Naive thymus-derived CD8-positive, alpha-beta T cell (primary cell): Measurements from ENCODE around the gene VIPAS39. TPM values are rescaled to one million over a fixed set of nuclear protein-coding genes. Genes with fewer than 3 reads are reported as not detected.

Experiments
- ATAC-seq, 2 donors: fragments of 150-1000 bp; cut with Tn5 transposase in 1 of 2; sonication (Bioruptor Pico), chemical (Tn5 transposase) in 1 of 2; 1 replicate in 1 of 2; 2 replicates in 1 of 2; pipeline ENCODE4 v1.10.0; 2021; ENCODE audit warnings: mild to moderate bottlenecking in 2 of 2, moderate library complexity in 2 of 2
- POLR2A ChIA-PET: fragments of 350-600 bp; sonication (Branson Sonifier 250); formaldehyde crosslinking; loops from one replicate; lab custom pipeline; 2021; ENCODE audit warnings: antibody characterized with exemption; lab: Charles Lee
- DNase-seq, 10 donors: peaks; one replicate each; pipeline versions ENCODE4 v3.0.0 to v3.0.0-alpha.2; 2020 to 2022
- H3K27ac Mint-ChIP-seq, 10 donors: one replicate each; pipeline ENCODE4 v1.8.0; 2020 to 2022; ENCODE audit warnings: mild to moderate bottlenecking in 10 of 10, mixed read lengths in 10 of 10, moderate library complexity in 4 of 10, inconsistent platforms in 1 of 10
- H3K27me3 Mint-ChIP-seq, 5 donors: one replicate each; pipeline ENCODE4 v1.8.0; 2021 to 2022; ENCODE audit warnings: mixed read lengths in 5 of 5
- H3K36me3 Mint-ChIP-seq, 3 donors: one replicate each; pipeline ENCODE4 v1.8.0; 2020 to 2022; ENCODE audit warnings: mixed read lengths in 3 of 3, mild to moderate bottlenecking in 2 of 3, inconsistent platforms in 1 of 3
- H3K4me1 Mint-ChIP-seq, 4 donors: one replicate each; pipeline ENCODE4 v1.8.0; 2021 to 2022; ENCODE audit warnings: mixed read lengths in 4 of 4
- H3K4me3 Mint-ChIP-seq, 10 donors: one replicate each; pipeline ENCODE4 v1.8.0; 2020 to 2022; ENCODE audit warnings: mild to moderate bottlenecking in 10 of 10, mixed read lengths in 10 of 10, moderate library complexity in 6 of 10, inconsistent platforms in 1 of 10
- H3K9me3 Mint-ChIP-seq, 9 donors: one replicate each; pipeline ENCODE4 v1.8.0; 2020 to 2022; ENCODE audit warnings: mixed read lengths in 9 of 9, mild to moderate bottlenecking in 3 of 9, inconsistent platforms in 1 of 9, moderate library complexity in 1 of 9
- polyA plus RNA-seq, 3 donors: library from polyadenylated mRNA; unstranded; fragments of 300-500 nt; fragmentation: Illumina TruSeq; gene quantifications; one replicate each; pipeline ENCODE4 v1.2.3, GENCODE V29; 2021
- total RNA-seq, 8 experiments: library from RNA in 2 of 8; stranded (reverse) in 2 of 8; gene quantifications; one replicate each; pipeline ENCODE4 v1.2.3 and lab custom pipeline; 2021 to 2026

The VIPAS39 gene
- total and polyA plus RNA-seq, 5 experiments from 2014 or later: 6.1 to 23.1 (median 11.1) TPM

GRCh38 chr14:77459072-77459723 lies 1.8 kb upstream of the VIPAS39 start:
- Mint-ChIP-seq H3K27ac (peak overlapping the region; percentile 82 to 100 (median 99)), H3K36me3 (peaks cover 5 to 56% (median 9%) of the 10 kb centered on the region in 3 donors), H3K9me3 (no peaks in the 10 kb centered on the region), H3K27me3 (no peaks in the 10 kb centered on the region), H3K4me3 (peak overlapping the region; percentile 97 to 100 (median 100)), H3K4me1 (peaks cover 19 to 53% (median 49%) of the 10 kb centered on the region in 4 donors)
- POLR2A ChIA-PET: interaction anchor here (1.6 to 4.4 kb wide), 2 partner anchors 138 to 249 kb away, joined by 5 to 20 read pairs; partner anchors contain the start of genes ALKBH1, GSTZ1, POMT2 and SLIRP
- DNase-seq: peak in 9 of 10 donors; percentile 27 to 62 (median 45)
- no peak for ATAC-seq

DNA sequence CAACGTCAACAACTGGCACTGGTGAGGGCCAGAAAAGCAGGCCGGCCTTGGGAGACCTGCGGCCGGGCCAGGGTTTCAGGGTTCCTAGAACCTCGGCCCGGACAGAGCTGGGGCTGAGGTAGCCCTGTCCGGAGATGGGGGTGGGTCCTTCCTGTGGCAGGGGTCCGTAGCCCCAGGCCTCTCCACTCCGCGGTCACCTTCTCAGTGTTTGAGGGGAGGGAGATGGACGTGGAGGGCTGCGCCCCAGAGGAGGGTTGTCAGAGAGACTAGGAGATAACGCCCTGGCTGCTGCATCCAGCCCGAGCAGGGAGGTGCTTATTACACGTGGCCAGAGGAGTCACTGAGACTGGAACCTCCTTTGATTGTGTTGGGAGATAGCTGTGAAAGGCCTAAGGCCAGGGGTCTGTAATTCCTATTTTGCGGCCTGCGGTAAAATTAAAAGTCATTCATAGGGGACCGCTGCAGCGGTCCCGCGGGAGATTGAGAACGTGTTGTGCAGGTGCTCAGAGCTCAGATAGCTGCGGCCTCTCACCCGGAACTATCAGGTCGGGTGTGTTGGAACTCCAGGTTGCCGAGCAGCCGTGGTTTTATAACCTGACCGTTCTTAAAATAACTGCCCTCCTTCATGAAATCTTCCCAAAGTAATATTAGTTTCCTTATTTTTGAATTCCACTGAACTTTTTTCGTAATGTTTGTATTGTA lies 999 bp upstream of the VIPAS39 start:
- Mint-ChIP-seq H3K4me3 (peak overlapping the region; percentile 97 to 100 (median 100)), H3K36me3 (peaks cover 5 to 51% (median 6%) of the 10 kb centered on the region in 3 donors), H3K9me3 (no peaks in the 10 kb centered on the region), H3K27me3 (no peaks in the 10 kb centered on the region), H3K4me1 (peaks cover 17 to 54% (median 51%) of the 10 kb centered on the region in 4 donors), H3K27ac (peak overlapping the region; percentile 82 to 100 (median 99))
- ATAC-seq (no peak), DNase-seq (peak in 7 of 10 donors; percentile 8 to 27 (median 19))
- POLR2A ChIA-PET: interaction anchor here (0.8 to 4.4 kb wide), 4 partner anchors 88 to 250 kb away, joined by 3 to 20 read pairs (median 6); partner anchors contain the start of genes ALKBH1, GSTZ1, POMT2 and SLIRP

GRCh38 chr14:77457115-77457521 lies 283 bp downstream of the VIPAS39 start:
- ATAC-seq (peak in 1 of 2 donors; percentile 11), DNase-seq (no peak)
- no peaks in the 10 kb centered on the region for H3K27me3 Mint-ChIP-seq
- H3K4me3 Mint-ChIP-seq: peak overlapping the region; percentile 97 to 100 (median 100)
- no peaks in the 10 kb centered on the region for H3K9me3 Mint-ChIP-seq
- POLR2A ChIA-PET: interaction anchor here (1.4 to 4.4 kb wide), 4 partner anchors 80 to 495 kb away, joined by 3 to 20 read pairs (median 6); partner anchors contain the start of genes ALKBH1, GSTZ1, POMT2 and SAMD15
- H3K4me1 Mint-ChIP-seq: peaks cover 21 to 59% (median 53%) of the 10 kb centered on the region in 4 donors
- peaks cover 10 to 50% (median 12%) of the 10 kb centered on the region in 3 donors for H3K36me3 Mint-ChIP-seq
- H3K27ac Mint-ChIP-seq: peak overlapping the region; percentile 82 to 100 (median 99)

- no peaks in the 10 kb centered on the region for H3K27me3 Mint-ChIP-seq
- peak overlapping the region in 5 of 10 donors; percentile 82 to 99 (median 99) for H3K27ac Mint-ChIP-seq
- no peak for DNase-seq
- peaks cover 21 to 51% (median 48%) of the 10 kb centered on the region in 4 donors for H3K4me1 Mint-ChIP-seq
- no peak for ATAC-seq
- H3K36me3 Mint-ChIP-seq: peaks cover 12 to 50% (median 15%) of the 10 kb centered on the region in 3 donors
- H3K4me3 Mint-ChIP-seq: peak overlapping the region in 9 of 10 donors; percentile 97 to 100 (median 100)
- no peaks in the 10 kb centered on the region for H3K9me3 Mint-ChIP-seq
- POLR2A ChIA-PET: interaction anchor here (1.4 to 4.4 kb wide), 3 partner anchors 79 to 252 kb away, joined by 5 to 20 read pairs (median 6); partner anchors contain the start of genes ALKBH1, GSTZ1, POMT2 and SAMD15
Measured at GRCh38 chr14:77455966-77456640, 1.3 kb downstream of the VIPAS39 start.

GRCh38 chr14:77442196-77442595 lies 15.2 kb downstream of the VIPAS39 start:
- no peak for DNase-seq
- Mint-ChIP-seq H3K4me1 (no peaks in the 10 kb centered on the region), H3K27me3 (no peaks in the 10 kb centered on the region), H3K4me3 (no peak overlapping the region), H3K27ac (no peak overlapping the region), H3K9me3 (no peaks in the 10 kb centered on the region), H3K36me3 (peaks cover 1 to 76% (median 34%) of the 10 kb centered on the region in 3 donors)
- POLR2A ChIA-PET: no interaction called here
- no peak for ATAC-seq

GRCh38 chr14:77439861-77440260 lies 17.5 kb downstream of the VIPAS39 start:
- H3K9me3 Mint-ChIP-seq: no peaks in the 10 kb centered on the region
- ATAC-seq (no peak), DNase-seq (no peak)
- H3K36me3 Mint-ChIP-seq: peaks cover 16 to 83% (median 43%) of the 10 kb centered on the region in 3 donors
- H3K4me3 Mint-ChIP-seq: no peak overlapping the region
- H3K27me3 Mint-ChIP-seq: no peaks in the 10 kb centered on the region
- POLR2A ChIA-PET: no interaction called here
- no peaks in the 10 kb centered on the region for H3K4me1 Mint-ChIP-seq
- H3K27ac Mint-ChIP-seq: no peak overlapping the region

- H3K27ac Mint-ChIP-seq: no peak overlapping the region
- POLR2A ChIA-PET: no interaction called here
- H3K27me3 Mint-ChIP-seq: no peaks in the 10 kb centered on the region
- H3K9me3 Mint-ChIP-seq: no peaks in the 10 kb centered on the region
- H3K36me3 Mint-ChIP-seq: peaks cover 17 to 84% (median 44%) of the 10 kb centered on the region in 3 donors
- H3K4me1 Mint-ChIP-seq: no peaks in the 10 kb centered on the region
- ATAC-seq (no peak), DNase-seq (no peak)
- no peak overlapping the region for H3K4me3 Mint-ChIP-seq
Measured at GRCh38 chr14:77438596-77438995, 18.8 kb downstream of the VIPAS39 start.

GRCh38 chr14:77436042-77436441 lies 21.4 kb downstream of the VIPAS39 start:
- Mint-ChIP-seq H3K4me1 (no peaks in the 10 kb centered on the region), H3K9me3 (no peaks in the 10 kb centered on the region), H3K4me3 (no peak overlapping the region), H3K27me3 (no peaks in the 10 kb centered on the region), H3K27ac (no peak overlapping the region), H3K36me3 (peaks cover 21 to 78% (median 32%) of the 10 kb centered on the region in 3 donors)
- POLR2A ChIA-PET: no interaction called here
- ATAC-seq (no peak), DNase-seq (no peak)

DNA sequence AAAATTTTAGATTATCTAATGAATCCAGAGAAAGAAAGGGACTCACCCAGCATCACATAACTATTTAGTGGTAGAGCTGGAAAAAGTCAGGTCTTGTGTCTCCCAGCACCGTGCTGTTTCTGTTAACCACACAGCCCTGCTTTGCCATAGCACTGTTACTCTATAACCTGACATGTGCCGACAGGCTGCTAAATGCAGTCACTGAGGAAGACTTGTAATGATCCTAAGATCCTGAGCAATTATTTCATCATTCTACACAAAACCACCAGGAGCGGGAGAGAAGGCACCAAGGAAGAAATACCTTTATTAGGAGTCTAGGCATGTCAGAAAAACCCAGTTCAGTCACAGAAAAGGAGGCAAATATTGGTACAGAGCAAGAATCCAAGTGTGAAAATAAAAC lies 31.0 kb downstream of the VIPAS39 start:
- ATAC-seq (no peak), DNase-seq (no peak)
- Mint-ChIP-seq H3K4me1 (no peaks in the 10 kb centered on the region), H3K9me3 (peaks cover 0 to 15% (median 0%) of the 10 kb centered on the region in 9 donors), H3K27me3 (no peaks in the 10 kb centered on the region), H3K27ac (no peak overlapping the region), H3K4me3 (no peak overlapping the region), H3K36me3 (peaks cover 49 to 99% (median 73%) of the 10 kb centered on the region in 3 donors)
- POLR2A ChIA-PET: no interaction called here

GRCh38 chr14:77424862-77425261 lies 32.5 kb downstream of the VIPAS39 start:
- no peak overlapping the region for H3K27ac Mint-ChIP-seq
- peaks cover 0 to 31% (median 7%) of the 10 kb centered on the region in 9 donors for H3K9me3 Mint-ChIP-seq
- H3K4me1 Mint-ChIP-seq: no peaks in the 10 kb centered on the region
- no peak for DNase-seq
- no peak for ATAC-seq
- H3K27me3 Mint-ChIP-seq: no peaks in the 10 kb centered on the region
- POLR2A ChIA-PET: no interaction called here
- peaks cover 55 to 87% (median 83%) of the 10 kb centered on the region in 3 donors for H3K36me3 Mint-ChIP-seq
- no peak overlapping the region for H3K4me3 Mint-ChIP-seq

GRCh38 chr14:77423423-77423822 lies 34.0 kb downstream of the VIPAS39 start, which contains the start of gene NOXRED1:
Gene NOXRED1 (minus strand): TSS chr14:77423523. CDS start chr14:77422889, 634 bp downstream.
- no peak for ATAC-seq
- H3K27me3 Mint-ChIP-seq: no peaks in the 10 kb centered on the region
- DNase-seq: no peak
- no peak within 1 kb of the TSS for H3K4me3 Mint-ChIP-seq
- POLR2A ChIA-PET: no interaction called here
- H3K36me3 Mint-ChIP-seq: peaks cover 49 to 77% (median 72%) of the 10 kb centered on the region in 3 donors
- peaks cover 0 to 42% (median 15%) of the 10 kb centered on the region in 9 donors for H3K9me3 Mint-ChIP-seq
- no peaks in the 10 kb centered on the region for H3K4me1 Mint-ChIP-seq
- no peak within 1 kb of the TSS for H3K27ac Mint-ChIP-seq

GRCh38 chr14:77421201-77421600 lies 36.2 kb downstream of the VIPAS39 start:
- Mint-ChIP-seq H3K4me3 (no peak overlapping the region), H3K36me3 (peaks cover 46 to 57% (median 50%) of the 10 kb centered on the region in 3 donors), H3K27me3 (no peaks in the 10 kb centered on the region), H3K27ac (no peak overlapping the region), H3K9me3 (peaks cover 0 to 57% (median 24%) of the 10 kb centered on the region in 9 donors), H3K4me1 (no peaks in the 10 kb centered on the region)
- POLR2A ChIA-PET: no interaction called here
- DNase-seq (no peak), ATAC-seq (no peak)
